Endodermal cell (in vitro differentiated cells): Measurements from ENCODE around the gene GYS2. TPM values are rescaled to one million over a fixed set of nuclear protein-coding genes. Genes with fewer than 3 reads are reported as not detected.

ENCODE experiments used
- DNase-seq: peaks from one replicate; pipeline ENCODE4 v3.0.0-alpha.2; 2017
- H3K27ac ChIP-seq: 2 replicates; pipeline ENCODE4 v1.5.1; 2013; ENCODE audit warnings: mild to moderate bottlenecking, low read depth, low read length, moderate library complexity
- H3K27me3 ChIP-seq: 2 replicates; pipeline ENCODE4 v1.6.1; 2013; ENCODE audit warnings: mild to moderate bottlenecking, low read length, moderate library complexity; ENCODE audit not compliant: insufficient read depth, control insufficient read depth, poor library complexity, severe bottlenecking
- H3K36me3 ChIP-seq: 2 replicates; pipeline ENCODE4 v1.7.0; 2013; ENCODE audit warnings: mild to moderate bottlenecking, low read length, moderate library complexity; ENCODE audit not compliant: control insufficient read depth, insufficient read depth
- H3K4me1 ChIP-seq: one replicate; pipeline ENCODE4 v1.7.0; 2013; ENCODE audit warnings: low read length; ENCODE audit not compliant: control insufficient read depth, insufficient read depth
- H3K4me3 ChIP-seq: 2 replicates; pipeline ENCODE4 v1.5.1; 2013; ENCODE audit warnings: mild to moderate bottlenecking, low read length, moderate library complexity
- H3K9ac ChIP-seq: 2 replicates; pipeline ENCODE4 v1.6.1; 2013; ENCODE audit warnings: mild to moderate bottlenecking, low read length, moderate library complexity; ENCODE audit not compliant: poor library complexity, severe bottlenecking; ENCODE audit errors: extremely low read depth
- H3K9me3 ChIP-seq: 2 replicates; pipeline ENCODE4 v1.6.1; 2013; ENCODE audit warnings: mild to moderate bottlenecking, low read length, moderate library complexity; ENCODE audit not compliant: control insufficient read depth
- H3K27ac Mint-ChIP-seq: 2 replicates; pipeline ENCODE4 v1.8.0; 2020; ENCODE audit warnings: mixed read lengths
- H3K27me3 Mint-ChIP-seq: 2 replicates; pipeline ENCODE4 v1.8.0; 2021; ENCODE audit warnings: mild to moderate bottlenecking, mixed read lengths; ENCODE audit not compliant: insufficient read depth
- H3K36me3 Mint-ChIP-seq: 2 replicates; pipeline ENCODE4 v1.8.0; 2020; ENCODE audit warnings: low read depth, mixed read lengths
- H3K4me1 Mint-ChIP-seq: 2 replicates; pipeline ENCODE4 v1.8.0; 2020; ENCODE audit warnings: mixed read lengths
- H3K4me3 Mint-ChIP-seq: 2 replicates; pipeline ENCODE4 v1.8.0; 2020; ENCODE audit warnings: mild to moderate bottlenecking, moderate library complexity, mixed read lengths
- H3K9me3 Mint-ChIP-seq: 2 replicates; pipeline ENCODE4 v1.8.0; 2020; ENCODE audit warnings: mild to moderate bottlenecking, mixed read lengths
- WGBS, 2 experiments: methylation state at CpG; one replicate each; pipeline versions ENCODE4 v1.1.5 to v1.1.7; 2013; ENCODE audit warnings: missing lambda C conversion rate in 2 of 2, mixed read lengths in 1 of 2; ENCODE audit not compliant: insufficient coverage in 1 of 2, insufficient read length in 1 of 2; 5-methylcytosine and 5-hydroxymethylcytosine counted together
- total RNA-seq, 2 donors: library from RNA; stranded (reverse); fragmentation: NEBNext Ultra II Directional in 1 of 2; extraction: Animal tissue kit (Norgen Biotek cat#: 25700) in 1 of 2; gene quantifications; 2 replicates in 1 of 2; 3 replicates in 1 of 2; pipeline ENCODE4 v1.2.1, GENCODE V29; 2021
- TF ChIP-seq, protein P1 (sequence below): fragments of 200-600 bp; sonication (generic); conservative IDR thresholded peaks from 2 replicates; pipeline ENCODE4 v1.5.0; 2021; ENCODE audit warnings: antibody characterized with exemption, mild to moderate bottlenecking

GYS2 gene
- total RNA-seq, 2 donors from 2014 or later, result not detected

- H3K4me1 Mint-ChIP-seq, result no peaks in the 10 kb centered on the region
Measured at GRCh38 chr12:21558100-21558679, 46.5 kb downstream of the GYS2 start.

DNA sequence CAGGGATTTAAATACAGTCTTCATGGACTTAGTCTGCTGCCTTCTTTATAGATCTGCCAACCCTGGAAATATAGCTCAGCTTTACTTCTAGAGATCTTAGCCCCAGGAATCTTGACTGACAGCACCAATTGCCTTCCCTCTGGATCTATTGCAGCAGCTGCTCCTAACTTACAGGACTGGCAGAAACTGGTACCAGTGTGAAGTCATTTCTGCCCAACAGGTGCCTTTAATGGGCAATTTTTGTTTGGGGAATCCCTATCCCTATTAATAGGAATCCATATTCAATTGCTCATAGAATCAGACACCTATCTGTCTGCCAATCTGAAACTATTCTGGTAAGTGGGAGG, 51.3 kb downstream of the GYS2 start:
- no peaks in the 10 kb centered on the region for H3K36me3 Mint-ChIP-seq

More at GRCh38 chr12:21558100-21558679, 46.5 kb downstream of the GYS2 start:
- Histone ChIP-seq H3K9me3 (peaks cover 7% of the 10 kb centered on the region), H3K4me3 (no peak overlapping the region), H3K27me3 (no peaks in the 10 kb centered on the region), H3K9ac (no peak overlapping the region), H3K36me3 (no peaks in the 10 kb centered on the region), H3K27ac (no peak overlapping the region), H3K4me1 (no peaks in the 10 kb centered on the region)
- DNase-seq, result no peak
- Mint-ChIP-seq H3K27ac (no peak overlapping the region), H3K36me3 (no peaks in the 10 kb centered on the region), H3K27me3 (peaks cover 3% of the 10 kb centered on the region), H3K4me3 (no peak overlapping the region), H3K9me3 (peaks cover 8% of the 10 kb centered on the region)
- TF ChIP-seq, protein P1, sequence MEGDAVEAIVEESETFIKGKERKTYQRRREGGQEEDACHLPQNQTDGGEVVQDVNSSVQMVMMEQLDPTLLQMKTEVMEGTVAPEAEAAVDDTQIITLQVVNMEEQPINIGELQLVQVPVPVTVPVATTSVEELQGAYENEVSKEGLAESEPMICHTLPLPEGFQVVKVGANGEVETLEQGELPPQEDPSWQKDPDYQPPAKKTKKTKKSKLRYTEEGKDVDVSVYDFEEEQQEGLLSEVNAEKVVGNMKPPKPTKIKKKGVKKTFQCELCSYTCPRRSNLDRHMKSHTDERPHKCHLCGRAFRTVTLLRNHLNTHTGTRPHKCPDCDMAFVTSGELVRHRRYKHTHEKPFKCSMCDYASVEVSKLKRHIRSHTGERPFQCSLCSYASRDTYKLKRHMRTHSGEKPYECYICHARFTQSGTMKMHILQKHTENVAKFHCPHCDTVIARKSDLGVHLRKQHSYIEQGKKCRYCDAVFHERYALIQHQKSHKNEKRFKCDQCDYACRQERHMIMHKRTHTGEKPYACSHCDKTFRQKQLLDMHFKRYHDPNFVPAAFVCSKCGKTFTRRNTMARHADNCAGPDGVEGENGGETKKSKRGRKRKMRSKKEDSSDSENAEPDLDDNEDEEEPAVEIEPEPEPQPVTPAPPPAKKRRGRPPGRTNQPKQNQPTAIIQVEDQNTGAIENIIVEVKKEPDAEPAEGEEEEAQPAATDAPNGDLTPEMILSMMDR, result no peak
- 83 to 100% methylated on average over 1 to 7 of the region's 9 CpGs for WGBS, 2 experiments

DNA sequence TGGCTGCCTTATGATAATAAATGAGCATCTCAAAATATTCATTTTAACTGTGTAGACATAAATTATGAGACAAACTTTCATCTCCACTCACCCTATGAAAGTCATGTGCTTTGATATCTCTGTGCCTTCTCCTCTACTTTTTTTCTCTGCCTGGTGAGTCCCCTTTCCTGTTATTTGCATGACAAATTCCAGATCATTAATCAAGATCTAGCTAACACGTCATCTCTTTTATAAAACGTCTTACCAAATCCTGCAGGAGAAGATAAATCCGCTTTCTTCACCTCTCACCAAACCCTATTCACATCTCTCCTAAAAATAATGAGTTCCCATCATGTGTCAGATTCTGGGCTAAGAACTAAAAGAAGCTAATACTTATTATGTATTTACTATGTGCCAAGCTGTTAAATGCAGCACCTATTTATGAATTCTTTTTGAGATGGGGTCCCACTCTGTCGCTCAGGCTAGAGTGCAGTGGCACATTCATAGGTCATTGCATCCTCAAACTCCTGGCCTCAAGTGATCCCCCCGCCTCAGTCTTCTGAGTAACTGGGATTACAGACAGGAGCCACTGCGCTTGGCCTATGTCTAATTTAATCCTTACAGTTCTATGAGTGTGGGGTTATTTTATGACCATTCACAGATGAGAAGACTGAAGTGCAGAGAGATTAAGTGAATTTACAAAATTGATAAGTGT, 51.9 kb downstream of the GYS2 start:
- Histone ChIP-seq H3K4me3 (no peak overlapping the region), H3K9me3 (peaks cover 7% of the 10 kb centered on the region), H3K9ac (no peak overlapping the region), H3K36me3 (no peaks in the 10 kb centered on the region), H3K27me3 (no peaks in the 10 kb centered on the region), H3K4me1 (no peaks in the 10 kb centered on the region), H3K27ac (no peak overlapping the region)
- Mint-ChIP-seq H3K27ac (no peak overlapping the region), H3K27me3 (peaks cover 3% of the 10 kb centered on the region), H3K36me3 (no peaks in the 10 kb centered on the region), H3K4me3 (no peak overlapping the region), H3K9me3 (peaks cover 8% of the 10 kb centered on the region), H3K4me1 (no peaks in the 10 kb centered on the region)
- DNase-seq, result no peak
- TF ChIP-seq, protein P1, result no peak
- 71 to 78% methylated on average over 4 to 6 of the region's 6 CpGs for WGBS, 2 experiments

More for the DNA sequence above, 51.3 kb downstream of the GYS2 start:
- Mint-ChIP-seq H3K4me1 (no peaks in the 10 kb centered on the region), H3K9me3 (peaks cover 8% of the 10 kb centered on the region), H3K27me3 (peaks cover 3% of the 10 kb centered on the region), H3K4me3 (no peak overlapping the region), H3K27ac (no peak overlapping the region)
- TF ChIP-seq, protein P1, result no peak
- Histone ChIP-seq H3K4me1 (no peaks in the 10 kb centered on the region), H3K36me3 (no peaks in the 10 kb centered on the region), H3K27ac (no peak overlapping the region), H3K4me3 (no peak overlapping the region), H3K9me3 (peaks cover 7% of the 10 kb centered on the region), H3K9ac (no peak overlapping the region), H3K27me3 (no peaks in the 10 kb centered on the region)
- no peak for DNase-seq
